ENCODE measurements around the gene KRT1. TPM values are rescaled to one million over a fixed set of nuclear protein-coding genes. Genes with fewer than 3 reads are reported as not detected.
"Not testable (repeated sequence)": the region's sequence is repeated elsewhere in the genome, so short reads cannot be mapped to it uniquely, and the experiment has no call there.

Gene KRT1
- total and polyA plus RNA-seq, 2 experiments from 2014 or later, result not detected

- Histone ChIP-seq H3F3A (ENCODE audit: insufficient read depth) (no peaks in the 10 kb centered on the region), H3K9me3 (ENCODE audit: low read depth) (no peaks in the 10 kb centered on the region), H4K20me1 (ENCODE audit: insufficient read depth) (no peaks in the 10 kb centered on the region), H3K27me3 (replicated peaks; ENCODE audit: insufficient read depth) (peaks cover 51% of the 10 kb centered on the region), H3K9me2 (ENCODE audit: insufficient read depth) (no peaks in the 10 kb centered on the region), H3K4me3 (no peak overlapping the region), H3K79me2 (ENCODE audit: insufficient read depth) (no peaks in the 10 kb centered on the region), H3K36me3 (ENCODE audit: low read depth) (no peaks in the 10 kb centered on the region), H3K4me2 (ENCODE audit: unreplicated experiment) (no peak overlapping the region), H2AFZ (no peak overlapping the region), H3K4me1 (ENCODE audit: insufficient read depth) (no peaks in the 10 kb centered on the region), H3K9ac (no peak overlapping the region), H3K27ac (no peak overlapping the region)
- in situ Hi-C loops (cut with MboI), result no loop called here
- 41% methylated on average over 4 of the region's 4 CpGs for WGBS, 2 experiments (ENCODE audit: low coverage in 1 of 2, low lambda C conversion rate in 2 of 2, missing lambda C conversion rate in 2 of 2)
- DNase-seq, result no peak
- no peak for TF ChIP-seq EZH2phosphoT487 (IDR thresholded peaks at IDR 0.05; ENCODE audit: insufficient read depth, low read depth)
- no peak for TF ChIP-seq EZH2 (IDR thresholded peaks at IDR 0.05; ENCODE audit: insufficient read depth, poor library complexity, severe bottlenecking)
Observed at GRCh38 chr12:52670506-52670905, 9.7 kb downstream of the KRT1 start.

DNA sequence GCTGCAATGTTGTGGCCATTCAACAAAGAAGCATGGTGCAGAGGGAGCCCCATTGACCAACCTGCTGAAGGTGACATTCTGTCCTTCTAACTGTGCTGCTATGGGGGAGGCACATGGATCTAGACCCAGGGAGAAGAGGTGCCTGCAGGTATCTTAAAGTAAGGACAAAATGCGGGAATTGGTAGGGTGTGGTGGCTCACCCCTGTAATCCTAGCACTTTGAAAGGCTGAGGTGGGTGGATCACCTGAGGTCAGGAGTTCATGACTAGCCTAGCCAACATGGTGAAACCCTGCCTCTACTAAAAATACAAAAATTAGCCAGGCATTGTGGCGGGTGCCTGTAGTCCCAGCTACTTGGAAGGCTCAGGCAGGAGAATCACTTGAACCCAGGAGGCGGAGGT lies 10.3 kb downstream of the KRT1 start:
- H3K4me2 ChIP-seq (ENCODE audit: unreplicated experiment); H3F3A ChIP-seq (ENCODE audit: insufficient read depth); H3K9me3 ChIP-seq (ENCODE audit: low read depth); H3K4me3 ChIP-seq; H3K4me1 ChIP-seq (ENCODE audit: insufficient read depth); H2AFZ ChIP-seq; H3K36me3 ChIP-seq (ENCODE audit: low read depth); H3K79me2 ChIP-seq (ENCODE audit: insufficient read depth); in situ Hi-C loops (cut with MboI); H3K27ac ChIP-seq; DNase-seq; H3K9ac ChIP-seq; H3K9me2 ChIP-seq (ENCODE audit: insufficient read depth); H4K20me1 ChIP-seq (ENCODE audit: insufficient read depth): not testable (repeated sequence)
- H3K27me3 ChIP-seq (replicated peaks; ENCODE audit: insufficient read depth), result peaks cover 56% of the 10 kb centered on the region
- WGBS, 2 experiments (ENCODE audit: low coverage in 1 of 2, low lambda C conversion rate in 2 of 2, missing lambda C conversion rate in 2 of 2), result 42 to 43% methylated on average over 3 of the region's 3 CpGs

DNA sequence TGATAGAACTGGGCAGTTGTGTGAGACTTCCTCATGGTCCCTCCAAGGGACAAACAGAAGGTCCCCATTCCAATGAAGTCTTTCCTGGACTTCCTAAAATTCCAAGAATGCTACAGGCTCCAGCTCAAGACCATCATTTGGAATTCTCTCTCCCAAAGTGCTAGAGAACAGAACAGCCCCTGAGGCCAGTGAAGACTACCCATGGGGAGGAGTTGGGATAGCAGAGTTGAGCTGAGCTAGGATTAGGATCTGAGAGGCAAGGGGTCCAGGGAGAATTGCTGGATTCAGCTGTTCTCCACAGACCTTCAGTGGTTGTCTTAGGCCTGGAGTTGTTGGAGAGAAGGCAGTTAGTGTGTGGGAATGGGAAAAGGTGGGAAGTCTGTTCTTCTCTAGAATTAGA lies 10.8 kb downstream of the KRT1 start:
- Histone ChIP-seq H3K9me2 (ENCODE audit: insufficient read depth) (no peaks in the 10 kb centered on the region), H4K20me1 (ENCODE audit: insufficient read depth) (no peaks in the 10 kb centered on the region), H3K9me3 (ENCODE audit: low read depth) (no peaks in the 10 kb centered on the region), H3K4me3 (no peak overlapping the region), H3K36me3 (ENCODE audit: low read depth) (no peaks in the 10 kb centered on the region), H3K4me2 (ENCODE audit: unreplicated experiment) (no peak overlapping the region), H3K27ac (no peak overlapping the region), H3K4me1 (ENCODE audit: insufficient read depth) (no peaks in the 10 kb centered on the region), H3F3A (ENCODE audit: insufficient read depth) (no peaks in the 10 kb centered on the region), H3K27me3 (replicated peaks; ENCODE audit: insufficient read depth) (peaks cover 51% of the 10 kb centered on the region), H3K79me2 (ENCODE audit: insufficient read depth) (no peaks in the 10 kb centered on the region), H3K9ac (no peak overlapping the region), H2AFZ (no peak overlapping the region)
- TF ChIP-seq EZH2phosphoT487 (IDR thresholded peaks at IDR 0.05; ENCODE audit: insufficient read depth, low read depth) (no peak), EZH2 (IDR thresholded peaks at IDR 0.05; ENCODE audit: insufficient read depth, poor library complexity, severe bottlenecking) (no peak)
- DNase-seq, result no peak
- in situ Hi-C loops (cut with MboI), result no loop called here

DNA sequence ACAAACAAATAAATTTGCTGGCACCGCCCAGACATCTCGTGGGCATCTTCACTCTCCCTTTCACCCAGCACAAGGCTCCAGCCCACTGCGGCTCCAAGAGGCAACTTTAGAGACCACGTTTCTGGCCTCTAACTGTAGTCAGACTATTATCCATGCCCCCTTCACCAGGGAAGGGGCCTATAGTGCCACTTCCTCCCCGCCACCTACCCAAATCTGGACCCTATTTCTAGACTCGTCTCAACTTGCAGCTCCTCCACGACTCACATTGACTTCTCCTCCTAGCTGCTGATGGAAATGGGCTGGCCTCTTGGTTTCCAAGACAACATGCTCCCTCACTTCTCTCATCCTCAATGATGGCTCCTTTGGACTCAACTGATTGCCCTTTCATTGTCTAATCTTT lies 12.3 kb downstream of the KRT1 start:
- Histone ChIP-seq H3K9me2 (ENCODE audit: insufficient read depth) (no peaks in the 10 kb centered on the region), H3K36me3 (ENCODE audit: low read depth) (no peaks in the 10 kb centered on the region), H3K9ac (no peak overlapping the region), H3K9me3 (ENCODE audit: low read depth) (no peaks in the 10 kb centered on the region), H3K79me2 (ENCODE audit: insufficient read depth) (no peaks in the 10 kb centered on the region), H2AFZ (no peak overlapping the region), H3K4me3 (no peak overlapping the region), H3K4me2 (ENCODE audit: unreplicated experiment) (no peak overlapping the region), H3F3A (ENCODE audit: insufficient read depth) (no peaks in the 10 kb centered on the region), H3K27me3 (replicated peaks; ENCODE audit: insufficient read depth) (peaks cover 51% of the 10 kb centered on the region), H3K27ac (no peak overlapping the region), H3K4me1 (ENCODE audit: insufficient read depth) (no peaks in the 10 kb centered on the region), H4K20me1 (ENCODE audit: insufficient read depth) (no peaks in the 10 kb centered on the region)
- in situ Hi-C loops (cut with MboI), result no loop called here
- no peak for DNase-seq
- WGBS, 2 experiments (ENCODE audit: low coverage in 1 of 2, low lambda C conversion rate in 2 of 2, missing lambda C conversion rate in 2 of 2), result 49% methylated on average over 7 of the region's 7 CpGs
- TF ChIP-seq EZH2 (IDR thresholded peaks at IDR 0.05; ENCODE audit: insufficient read depth, poor library complexity, severe bottlenecking) (no peak), EZH2phosphoT487 (IDR thresholded peaks at IDR 0.05; ENCODE audit: insufficient read depth, low read depth) (no peak)

DNA sequence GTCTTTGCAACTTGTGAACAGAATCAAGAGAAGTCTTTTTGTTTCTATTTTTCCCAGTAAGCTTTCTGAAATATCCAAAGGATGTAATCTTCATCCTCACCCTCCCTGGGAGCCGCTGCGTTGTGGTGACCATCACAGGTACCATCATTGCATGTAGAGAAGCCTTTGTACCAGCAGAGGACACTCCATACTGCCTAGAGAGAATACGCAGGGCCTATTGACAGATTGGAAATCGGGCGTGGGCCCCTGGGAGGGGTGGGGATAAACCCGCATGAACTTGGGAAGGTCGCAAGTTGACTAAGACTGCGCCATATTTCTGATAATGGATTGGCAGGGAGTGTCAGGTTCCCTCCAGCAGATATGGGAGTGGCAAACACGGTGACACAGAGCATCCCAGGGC lies 12.7 kb downstream of the KRT1 start:
- 48 to 59% methylated on average over 9 of the region's 9 CpGs for WGBS, 2 experiments (ENCODE audit: low coverage in 1 of 2, low lambda C conversion rate in 2 of 2, missing lambda C conversion rate in 2 of 2)

More for the DNA sequence above, 12.7 kb downstream of the KRT1 start:
- Histone ChIP-seq H3K36me3 (ENCODE audit: low read depth) (no peaks in the 10 kb centered on the region), H3K9me2 (ENCODE audit: insufficient read depth) (no peaks in the 10 kb centered on the region), H3K4me3 (no peak overlapping the region), H3K27me3 (replicated peaks; ENCODE audit: insufficient read depth) (peaks cover 53% of the 10 kb centered on the region), H3K9ac (no peak overlapping the region), H3F3A (ENCODE audit: insufficient read depth) (no peaks in the 10 kb centered on the region), H3K4me2 (ENCODE audit: unreplicated experiment) (no peak overlapping the region), H4K20me1 (ENCODE audit: insufficient read depth) (no peaks in the 10 kb centered on the region), H2AFZ (no peak overlapping the region), H3K27ac (no peak overlapping the region), H3K9me3 (ENCODE audit: low read depth) (no peaks in the 10 kb centered on the region), H3K79me2 (ENCODE audit: insufficient read depth) (no peaks in the 10 kb centered on the region), H3K4me1 (ENCODE audit: insufficient read depth) (no peaks in the 10 kb centered on the region)
- TF ChIP-seq EZH2 (IDR thresholded peaks at IDR 0.05; ENCODE audit: insufficient read depth, poor library complexity, severe bottlenecking), result no peak
- TF ChIP-seq EZH2phosphoT487 (IDR thresholded peaks at IDR 0.05; ENCODE audit: insufficient read depth, low read depth), result no peak
- no peak for DNase-seq
- in situ Hi-C loops (cut with MboI), result no loop called here

Data from GM23248 (cell line).